K562 (cell line): ENCODE results near the gene CSNK1G3. TPM values are rescaled to one million over a fixed set of nuclear protein-coding genes. Genes with fewer than 3 reads are reported as not detected.

Experiments used
- ATAC-seq: fragments of 200-7000 bp; cut with Tn5 transposase; 3 replicates; pipeline ENCODE4 v1.9.1; 2020; ENCODE audit warnings: moderate library complexity
- BruUV-seq: library from RNA; stranded (reverse); fragments of 400-500 nt; replicated peaks from 2 replicates; lab custom pipeline; 2021; lab: Mats Ljungman, UMichigan
- CTCF ChIA-PET: fragments of 300-600 bp; formaldehyde crosslinking; extraction: SDS; loops from one replicate; lab custom pipeline; 2021; ENCODE audit warnings: low intra/inter-chr PET ratio; lab: Yijun Ruan, JAX
- POLR2A ChIA-PET: fragments of 300-600, 350-650 bp; sonication (Branson Sonifier 250); formaldehyde crosslinking; extraction: SDS; loops from one replicate; lab custom pipeline; 2021; ENCODE audit warnings: antibody characterized with exemption, inconsistent platforms; lab: Yijun Ruan, JAX
- DNase-seq, 4 experiments: peaks; one replicate each; pipeline versions ENCODE4 v3.0.0 to v3.0.0-alpha.2; 2011 to 2018; ENCODE audit warnings: low spot score in 3 of 4, mixed read lengths in 3 of 4; ENCODE audit errors: extremely low read depth in 1 of 4
- FAIRE-seq: peaks from 2 replicates; lab custom pipeline; 2011; peaks lifted over from hg19 to GRCh38; lab: Jason Lieb, UNC
- H2AFZ ChIP-seq: 2 replicates; pipeline ENCODE4 v1.6.0; 2011; ENCODE audit warnings: low read depth, low read length, control low read depth, inconsistent platforms
- H3K27ac ChIP-seq: fragments of 200-600 bp; 3 replicates; pipeline ENCODE4 v1.8.0; 2011; ENCODE audit warnings: low read depth, mild to moderate bottlenecking, control low read depth, inconsistent platforms, low read length, moderate library complexity, mixed read lengths; ENCODE audit errors: extremely low read depth
- H3K27me3 ChIP-seq, 2 experiments: fragments of 300-600 bp in 1 of 2; 2 replicates in 1 of 2; 3 replicates in 1 of 2; pipeline versions ENCODE4 v1.6.0 to v1.8.0; 2011; ENCODE audit warnings: inconsistent platforms in 2 of 2, low read length in 2 of 2, mild to moderate bottlenecking in 1 of 2, mixed read lengths in 1 of 2, moderate library complexity in 1 of 2; ENCODE audit not compliant: control insufficient read depth in 2 of 2, insufficient read depth in 2 of 2
- H3K36me3 ChIP-seq: fragments of 300-600 bp; 3 replicates; pipeline ENCODE4 v1.8.0; 2011; ENCODE audit warnings: mild to moderate bottlenecking, low read length, inconsistent platforms; ENCODE audit not compliant: control insufficient read depth, insufficient read depth
- H3K4me1 ChIP-seq, 2 experiments: fragments of 200-600 bp in 1 of 2; replicated peaks in 1 of 2; 2 replicates in 1 of 2; 3 replicates in 1 of 2; pipeline versions ENCODE4 v1.5.1 to v1.8.0; 2011; ENCODE audit warnings: inconsistent platforms in 2 of 2, low read length in 2 of 2, mild to moderate bottlenecking in 1 of 2, mixed read lengths in 1 of 2, moderate library complexity in 1 of 2; ENCODE audit not compliant: control insufficient read depth in 2 of 2, insufficient read depth in 2 of 2
- H3K4me2 ChIP-seq: 2 replicates; pipeline ENCODE4 v1.6.1; 2011; ENCODE audit warnings: low read length, control low read depth, inconsistent platforms, mixed read lengths; ENCODE audit not compliant: insufficient read depth
- H3K4me3 ChIP-seq: fragments of 200-600 bp; sonication (generic), shearing (Covaris generic); 2 replicates; pipeline ENCODE4 v1.5.1; 2016; ENCODE audit warnings: control low read depth, inconsistent platforms
- H3K79me2 ChIP-seq: fragments of 200-600 bp; 3 replicates; pipeline ENCODE4 v1.8.0; 2011; ENCODE audit warnings: low read length, inconsistent platforms; ENCODE audit not compliant: control insufficient read depth, insufficient read depth
- H3K9ac ChIP-seq, 2 experiments: 2 replicates each; pipeline versions ENCODE4 v1.6.0 to v1.6.1; 2011; ENCODE audit warnings: low read depth in 2 of 2, low read length in 2 of 2, control low read depth in 1 of 2, inconsistent platforms in 1 of 2, mild to moderate bottlenecking in 1 of 2, mixed read lengths in 1 of 2; ENCODE audit not compliant: insufficient read depth in 1 of 2
- H3K9me1 ChIP-seq: one replicate; pipeline ENCODE4 v1.6.0; 2011; ENCODE audit warnings: inconsistent platforms, mild to moderate bottlenecking, low read length, moderate library complexity; ENCODE audit not compliant: control insufficient read depth, insufficient read depth
- H3K9me3 ChIP-seq: replicated peaks from 2 replicates; pipeline ENCODE4 v1.5.1; 2011; ENCODE audit warnings: low read depth, low read length, inconsistent platforms; ENCODE audit not compliant: control insufficient read depth, insufficient read depth
- H4K20me1 ChIP-seq: replicated peaks from 2 replicates; pipeline ENCODE4 v1.6.1; 2011; ENCODE audit warnings: low read length, inconsistent platforms, mixed read lengths; ENCODE audit not compliant: control insufficient read depth, insufficient read depth
- CBX1 ChIP-seq: sonication (generic); IDR thresholded peaks from 2 replicates; pipeline ENCODE4 v1.6.1; 2016; ENCODE audit warnings: antibody characterized with exemption, low read depth, mild to moderate bottlenecking
- GATA2 ChIP-seq: sonication (generic); formaldehyde crosslinking; IDR thresholded peaks from 2 replicates; pipeline ENCODE4 v1.4.0; 2020; ENCODE audit warnings: mild to moderate bottlenecking, missing genetic modification reagents
- IFI16 ChIP-seq: fragments of 250-450 bp; sonication (Bioruptor Pico); IDR thresholded peaks from 2 replicates; pipeline ENCODE4 v2.1.2; 2022; ENCODE audit warnings: mild to moderate bottlenecking, inconsistent platforms
- KHSRP ChIP-seq: fragments of 450-650 bp; IDR thresholded peaks from 2 replicates; pipeline ENCODE4 v1.6.1; 2017
- KLF13 ChIP-seq: fragments of 450-650 bp; IDR thresholded peaks from 2 replicates; pipeline ENCODE4 v1.6.1; 2016; ENCODE audit warnings: missing genetic modification characterization, low read depth, mild to moderate bottlenecking, missing compliant biosample characterization, moderate library complexity, borderline replicate concordance
- MCM7 ChIP-seq, 2 experiments: fragments of 450-650 bp; IDR thresholded peaks; 2 replicates each; pipeline ENCODE4 v1.6.1; 2016 to 2018
- MEIS2 ChIP-seq: fragments of 450-650 bp; IDR thresholded peaks from 2 replicates; pipeline ENCODE4 v1.6.1; 2014; ENCODE audit warnings: mild to moderate bottlenecking; ENCODE audit not compliant: partially characterized antibody
- NEUROD1 ChIP-seq: fragments of 150-350 bp; IDR thresholded peaks from 2 replicates; pipeline ENCODE4 v1.6.1; 2014; ENCODE audit warnings: borderline replicate concordance, low read length, low read depth; ENCODE audit not compliant: partially characterized antibody
- ZNF407 ChIP-seq: fragments of 450-650 bp; IDR thresholded peaks from 2 replicates; pipeline ENCODE4 v1.6.1; 2016; ENCODE audit warnings: low read depth
- WGBS: fragments of 100-300 bp; shearing (Covaris generic); methylation state at CpG from one replicate; pipeline ENCODE4 v1.1.6; 2016; ENCODE audit warnings: low coverage, mixed read lengths; ENCODE audit not compliant: insufficient coverage; ENCODE audit errors: missing lambda C conversion rate; 5-methylcytosine and 5-hydroxymethylcytosine counted together
- in situ Hi-C: fragments of 300-500 bp; cut with MboI; formaldehyde crosslinking; loops from 4 replicates; pipeline ENCODE4 v1.15.0; 2018; ENCODE audit warnings: inconsistent platforms, mixed read lengths
- intact Hi-C: fragments of 100-400 bp; cut with micrococcal nuclease; formaldehyde crosslinking; loops from 2 replicates; pipeline ENCODE4 v1.14.2; 2022
- polyA plus RNA-seq, 8 experiments: library from polyadenylated mRNA; depleted of rRNA in 4 of 8; stranded (reverse) in 5 of 8; unstranded in 3 of 8; fragments of >200 nt; fragmentation: Nextera tagmentation in 2 of 8; fragmentation: Illumina TruSeq in 1 of 8; extraction: Ambion mirVana in 2 of 8; extraction: Trizol in 1 of 8; gene quantifications; 2 replicates each; pipeline versions ENCODE4 v1.2.1 to v1.2.3, GENCODE V29; 2011 to 2014; ENCODE audit warnings: inconsistent platforms in 1 of 8, missing spikeins in 1 of 8
- total RNA-seq, 7 experiments: library from RNA; depleted of rRNA in 6 of 7; stranded (reverse); fragments of >200 nt in 6 of 7; fragmentation: Illumina TruSeq in 2 of 7; extraction: Trizol in 2 of 7; gene quantifications; 2 replicates each; pipeline versions ENCODE4 v1.2.1 to v1.2.3, GENCODE V29; 2011 to 2021; ENCODE audit warnings: low replicate concordance in 1 of 7
- TF ChIP-seq, protein P1 (sequence below): fragments of 450-650 bp; formaldehyde crosslinking; IDR thresholded peaks from 2 replicates; pipeline ENCODE4 v1.4.0; 2020; ENCODE audit warnings: mild to moderate bottlenecking
- TF ChIP-seq, protein P2 (sequence below): fragments of 450-650 bp; IDR thresholded peaks from 2 replicates; pipeline ENCODE4 v1.6.1; 2016; ENCODE audit warnings: low read depth, mild to moderate bottlenecking, moderate library complexity

CSNK1G3 gene
- total and polyA plus RNA-seq, 9 of the 15 experiments (the other 6 are each of a cell fraction or from before 2014, with no cell fraction given) = 8.3 to 27.6 (median 16.5) TPM

- ChIA-PET CTCF (no interaction called here), POLR2A (no interaction called here)
- intact Hi-C loops (no loop called here), in situ Hi-C loops (no loop called here)
- 0% methylated on average over 13 of the region's 21 CpGs for WGBS
- no peaks in the 10 kb centered on the region for H4K20me1 ChIP-seq
- no peaks in the 10 kb centered on the region for H3K9me1 ChIP-seq
- H2AFZ ChIP-seq = no peak overlapping the region
- DNase-seq (no peak), ATAC-seq (no peak), FAIRE-seq (no peak)
- no peak overlapping the region for H3K9ac ChIP-seq
- H3K4me3 ChIP-seq = no peak overlapping the region
- no peak overlapping the region for H3K27ac ChIP-seq
- H3K36me3 ChIP-seq = no peaks in the 10 kb centered on the region
- H3K79me2 ChIP-seq = no peaks in the 10 kb centered on the region
- H3K4me1 ChIP-seq = no peaks in the 10 kb centered on the region
- peaks cover 0 to 11% of the 10 kb centered on the region in 2 experiments; a peak in 2 of 5 replicates for H3K27me3 ChIP-seq
- BruUV-seq = no TSS peak
- H3K4me2 ChIP-seq = no peak overlapping the region
- H3K9me3 ChIP-seq = no peaks in the 10 kb centered on the region
- no peak for TF ChIP-seq MEIS2
- TF ChIP-seq, protein P1, sequence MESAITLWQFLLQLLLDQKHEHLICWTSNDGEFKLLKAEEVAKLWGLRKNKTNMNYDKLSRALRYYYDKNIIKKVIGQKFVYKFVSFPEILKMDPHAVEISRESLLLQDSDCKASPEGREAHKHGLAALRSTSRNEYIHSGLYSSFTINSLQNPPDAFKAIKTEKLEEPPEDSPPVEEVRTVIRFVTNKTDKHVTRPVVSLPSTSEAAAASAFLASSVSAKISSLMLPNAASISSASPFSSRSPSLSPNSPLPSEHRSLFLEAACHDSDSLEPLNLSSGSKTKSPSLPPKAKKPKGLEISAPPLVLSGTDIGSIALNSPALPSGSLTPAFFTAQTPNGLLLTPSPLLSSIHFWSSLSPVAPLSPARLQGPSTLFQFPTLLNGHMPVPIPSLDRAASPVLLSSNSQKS (CRISPR knock-in tag) = no peak
- TF ChIP-seq KHSRP = no peak
- TF ChIP-seq IFI16 (CRISPR knock-in tag) = no peak
- no peak for TF ChIP-seq CBX1
- TF ChIP-seq GATA2 (CRISPR knock-in tag) = no peak
- TF ChIP-seq KLF13 (tag) = no peak
- no peak for TF ChIP-seq NEUROD1
- TF ChIP-seq ZNF407 = no peak
- TF ChIP-seq, protein P2, sequence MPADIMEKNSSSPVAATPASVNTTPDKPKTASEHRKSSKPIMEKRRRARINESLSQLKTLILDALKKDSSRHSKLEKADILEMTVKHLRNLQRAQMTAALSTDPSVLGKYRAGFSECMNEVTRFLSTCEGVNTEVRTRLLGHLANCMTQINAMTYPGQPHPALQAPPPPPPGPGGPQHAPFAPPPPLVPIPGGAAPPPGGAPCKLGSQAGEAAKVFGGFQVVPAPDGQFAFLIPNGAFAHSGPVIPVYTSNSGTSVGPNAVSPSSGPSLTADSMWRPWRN = no peak
- no peak for TF ChIP-seq MCM7 (IDR thresholded peaks at IDR 0.05)
Measured at GRCh38 chr5:123636006-123636405, 124.0 kb downstream of the CSNK1G3 start.
